Skeletal muscle satellite cell (primary cell): Measurements from ENCODE around the gene DBNL.

ENCODE experiments used
- H3K27me3 ChIP-seq: 2 replicates; pipeline ENCODE4 v1.7.0; 2013; ENCODE audit warnings: low read length; ENCODE audit not compliant: control insufficient read depth, insufficient read depth
- H3K36me3 ChIP-seq: 2 replicates; pipeline ENCODE4 v1.7.0; 2013; ENCODE audit warnings: mild to moderate bottlenecking, control low read depth, low read length; ENCODE audit not compliant: insufficient read depth
- H3K4me1 ChIP-seq: 2 replicates; pipeline ENCODE4 v1.7.0; 2013; ENCODE audit warnings: low read length; ENCODE audit not compliant: control insufficient read depth, insufficient read depth
- H3K4me2 ChIP-seq: 2 replicates; pipeline ENCODE4 v1.7.0; 2013; ENCODE audit warnings: mild to moderate bottlenecking, low read length
- H3K4me3 ChIP-seq: 2 replicates; pipeline ENCODE4 v1.7.0; 2013; ENCODE audit warnings: low read length
- H3K9ac ChIP-seq: 2 replicates; pipeline ENCODE4 v1.7.0; 2013; ENCODE audit warnings: mild to moderate bottlenecking, low read depth, low read length, moderate library complexity
- H3K9me3 ChIP-seq: replicated peaks from 2 replicates; pipeline ENCODE4 v1.7.0; 2013; ENCODE audit warnings: mild to moderate bottlenecking, control low read depth, low read length

DBNL gene

GRCh38 chr7:44076101-44076895 lies 31.8 kb downstream of the DBNL start:
- H3K4me3 ChIP-seq, result no peak overlapping the region
- no peak overlapping the region for H3K4me2 ChIP-seq
- H3K27me3 ChIP-seq, result no peaks in the 10 kb centered on the region
- H3K9me3 ChIP-seq, result no peaks in the 10 kb centered on the region
- peaks cover 54% of the 10 kb centered on the region for H3K36me3 ChIP-seq
- peaks cover 42% of the 10 kb centered on the region for H3K4me1 ChIP-seq
- no peak overlapping the region for H3K9ac ChIP-seq

- Histone ChIP-seq H3K4me2 (no peak overlapping the region), H3K4me1 (peaks cover 39% of the 10 kb centered on the region), H3K9me3 (no peaks in the 10 kb centered on the region), H3K36me3 (peaks cover 54% of the 10 kb centered on the region), H3K9ac (no peak overlapping the region), H3K27me3 (no peaks in the 10 kb centered on the region), H3K4me3 (no peak overlapping the region)
Measured at GRCh38 chr7:44077061-44077460, 32.6 kb downstream of the DBNL start.

GRCh38 chr7:44077681-44078091 lies 33.2 kb downstream of the DBNL start:
- H3K4me2 ChIP-seq, result no peak overlapping the region
- H3K9ac ChIP-seq, result no peak overlapping the region
- H3K9me3 ChIP-seq, result no peaks in the 10 kb centered on the region
- no peaks in the 10 kb centered on the region for H3K27me3 ChIP-seq
- peaks cover 54% of the 10 kb centered on the region for H3K36me3 ChIP-seq
- H3K4me3 ChIP-seq, result no peak overlapping the region
- H3K4me1 ChIP-seq, result peaks cover 32% of the 10 kb centered on the region

DNA sequence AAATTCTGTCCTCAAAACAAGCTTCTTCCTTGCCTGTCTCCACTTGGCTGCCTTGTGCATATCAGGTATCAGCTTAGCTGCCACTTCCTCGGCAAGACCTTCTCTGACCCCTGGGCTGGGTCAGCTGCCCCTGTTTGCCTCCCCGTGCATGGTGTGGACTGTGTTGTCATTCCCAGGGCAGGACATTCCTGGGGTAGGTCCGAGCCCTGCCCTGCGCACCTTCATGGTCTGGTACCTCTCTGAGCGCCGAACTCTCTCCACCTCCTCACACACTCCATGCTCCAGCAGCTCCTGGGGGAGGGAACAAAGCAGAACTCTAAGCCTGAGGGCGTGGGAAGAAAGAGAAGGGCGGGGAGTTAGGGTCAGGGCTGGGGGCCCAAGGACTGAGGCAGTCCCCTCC lies 34.0 kb downstream of the DBNL start:
- Histone ChIP-seq H3K4me3 (no peak overlapping the region), H3K4me1 (peaks cover 28% of the 10 kb centered on the region), H3K27me3 (no peaks in the 10 kb centered on the region), H3K36me3 (peaks cover 50% of the 10 kb centered on the region), H3K4me2 (no peak overlapping the region), H3K9me3 (no peaks in the 10 kb centered on the region), H3K9ac (no peak overlapping the region)

DNA sequence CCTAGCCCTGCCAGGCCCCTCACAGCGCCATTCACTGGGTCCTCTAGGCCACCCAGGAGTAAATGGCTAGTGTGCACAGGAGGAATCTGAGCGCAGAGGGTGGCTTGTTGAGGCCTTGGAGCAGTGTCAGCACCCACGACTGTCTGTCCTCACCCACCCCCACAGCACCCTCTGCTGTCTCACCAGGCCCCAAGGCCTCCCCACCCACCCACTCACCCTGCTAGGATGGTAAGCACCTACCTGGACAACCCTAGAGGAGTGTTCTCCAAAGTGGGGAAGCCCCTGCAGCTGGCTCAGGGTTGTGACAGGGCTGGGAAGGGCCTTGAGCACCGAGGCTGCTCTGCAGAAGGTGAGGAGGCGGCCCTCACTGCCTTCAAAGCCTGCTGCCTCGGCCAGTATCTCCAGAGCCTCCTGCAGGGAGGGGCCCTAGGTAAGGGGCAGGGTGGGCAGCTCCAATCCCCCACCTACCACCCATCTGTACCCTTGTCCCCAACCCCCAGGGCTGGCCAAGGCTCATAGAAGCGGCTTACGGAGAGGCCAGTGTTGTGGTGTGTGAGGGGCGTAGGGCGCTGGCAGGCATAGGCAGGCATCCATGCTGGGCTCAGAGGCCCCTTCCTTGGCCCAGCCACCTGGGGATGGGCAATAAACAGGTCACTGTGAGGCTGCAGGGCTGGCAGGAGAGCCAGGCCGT lies 35.0 kb downstream of the DBNL start:
- Histone ChIP-seq H3K4me2 (no peak overlapping the region), H3K9me3 (no peaks in the 10 kb centered on the region), H3K27me3 (no peaks in the 10 kb centered on the region), H3K4me1 (peaks cover 19% of the 10 kb centered on the region), H3K36me3 (peaks cover 46% of the 10 kb centered on the region), H3K4me3 (no peak overlapping the region), H3K9ac (no peak overlapping the region)

- Histone ChIP-seq H3K9ac (no peak overlapping the region), H3K4me2 (no peak overlapping the region), H3K27me3 (no peaks in the 10 kb centered on the region), H3K36me3 (peaks cover 43% of the 10 kb centered on the region), H3K9me3 (no peaks in the 10 kb centered on the region), H3K4me1 (peaks cover 14% of the 10 kb centered on the region), H3K4me3 (no peak overlapping the region)
Measured at GRCh38 chr7:44080118-44080517, 35.6 kb downstream of the DBNL start.

DNA sequence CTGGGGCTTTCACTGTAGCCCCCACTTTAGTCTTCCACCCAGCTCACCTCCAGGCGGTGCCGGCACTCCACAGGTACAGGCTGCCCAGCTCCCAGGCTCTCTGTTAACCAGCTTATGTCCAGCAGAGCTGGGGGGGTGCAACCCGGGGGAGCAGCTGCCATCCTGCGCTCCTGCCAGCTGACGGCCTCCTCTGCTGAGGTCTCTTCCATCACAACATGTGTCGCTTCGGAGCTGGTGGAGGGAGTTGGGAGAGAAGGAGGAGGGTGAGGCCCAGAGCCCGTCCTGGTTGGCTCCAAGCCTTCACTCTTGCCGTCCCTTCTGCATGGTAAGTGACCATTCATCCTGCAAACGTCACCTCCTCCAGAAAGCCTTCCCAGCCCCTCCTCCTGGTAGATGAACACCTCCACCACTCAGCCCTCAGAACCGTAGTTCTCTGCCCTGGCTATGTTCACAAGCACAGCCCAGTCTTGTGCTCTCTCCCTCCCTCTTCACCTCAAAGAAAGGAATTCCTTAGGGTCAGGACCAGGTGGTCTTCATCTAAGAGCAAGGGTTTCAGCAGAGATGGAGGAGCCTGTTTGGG lies 36.3 kb downstream of the DBNL start:
- H3K4me2 ChIP-seq, result peak overlapping the region; percentile 91
- H3K9ac ChIP-seq, result peak overlapping the region; percentile 5
- H3K4me3 ChIP-seq, result peak overlapping the region; percentile 85
- H3K9me3 ChIP-seq, result no peaks in the 10 kb centered on the region
- no peaks in the 10 kb centered on the region for H3K27me3 ChIP-seq
- H3K4me1 ChIP-seq, result peaks cover 14% of the 10 kb centered on the region
- peaks cover 37% of the 10 kb centered on the region for H3K36me3 ChIP-seq

DNA sequence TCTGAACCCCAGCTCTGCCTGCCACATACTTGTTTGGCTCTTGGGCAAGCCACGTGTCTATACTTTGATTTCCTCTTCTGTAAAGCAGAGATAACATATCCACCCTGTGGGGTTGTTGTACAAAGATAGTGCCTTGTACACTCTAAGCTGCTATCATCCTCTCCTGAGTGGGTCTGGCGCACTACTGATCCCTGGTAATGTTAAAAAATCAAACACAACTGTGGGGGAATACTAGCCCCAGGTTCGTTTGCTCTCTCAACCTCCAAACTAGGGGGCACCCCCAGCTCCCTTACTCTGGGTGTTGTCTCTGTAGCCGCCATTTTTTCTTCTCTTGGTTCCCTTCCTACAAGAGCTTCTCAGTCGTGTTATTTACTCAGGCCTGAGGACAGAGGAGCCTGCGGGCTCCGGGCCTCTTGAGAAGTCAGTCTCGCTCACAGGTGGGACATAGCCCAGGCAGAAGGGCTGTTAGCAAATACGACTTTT lies 36.8 kb downstream of the DBNL start:
- H3K36me3 ChIP-seq, result peaks cover 32% of the 10 kb centered on the region

DNA sequence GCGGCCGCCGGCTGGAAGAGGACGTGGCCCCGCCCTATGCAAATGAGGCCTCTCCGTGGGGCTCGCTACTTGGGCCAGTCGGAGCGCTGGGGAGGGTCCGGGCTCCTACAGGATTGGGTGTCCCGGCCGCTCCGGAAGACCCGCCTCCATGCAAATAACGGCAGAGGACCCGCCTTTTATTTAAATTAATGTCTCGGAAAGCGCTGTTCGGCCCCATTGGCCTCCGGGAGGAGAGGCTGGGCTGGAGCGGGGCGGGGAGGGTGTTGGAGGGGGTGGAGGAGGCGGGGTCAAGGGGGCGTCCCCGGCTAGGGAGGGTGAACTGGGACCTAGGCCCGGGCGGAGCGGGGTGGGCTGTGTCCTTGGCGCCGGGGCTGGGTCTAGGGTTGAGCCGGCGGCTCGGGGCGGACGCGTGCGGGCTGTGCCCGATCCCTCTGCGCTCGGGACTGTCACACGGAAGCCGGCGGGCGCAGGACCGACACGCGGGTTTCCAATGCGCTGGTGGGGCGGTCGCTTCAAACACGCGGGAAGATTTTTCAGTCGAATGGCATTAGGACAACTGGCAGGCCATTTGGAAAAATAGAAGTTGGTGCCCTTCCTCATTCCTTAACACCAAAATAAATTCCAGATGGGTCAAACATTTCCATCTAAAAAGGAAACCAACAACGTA lies 38.2 kb downstream of the DBNL start:
- H3K4me3 ChIP-seq, result peak overlapping the region; percentile 73
- H3K4me1 ChIP-seq, result peaks cover 22% of the 10 kb centered on the region
- H3K36me3 ChIP-seq, result peaks cover 23% of the 10 kb centered on the region
- no peaks in the 10 kb centered on the region for H3K27me3 ChIP-seq
- H3K9ac ChIP-seq, result peak overlapping the region; percentile 86
- H3K4me2 ChIP-seq, result peak overlapping the region; percentile 83
- no peaks in the 10 kb centered on the region for H3K9me3 ChIP-seq

More for the DNA sequence above, 36.8 kb downstream of the DBNL start:
- H3K9ac ChIP-seq, result peak overlapping the region; percentile 5
- no peaks in the 10 kb centered on the region for H3K9me3 ChIP-seq
- H3K4me1 ChIP-seq, result peaks cover 14% of the 10 kb centered on the region
- no peaks in the 10 kb centered on the region for H3K27me3 ChIP-seq
- H3K4me3 ChIP-seq, result peak overlapping the region; percentile 85
- H3K4me2 ChIP-seq, result peak overlapping the region; percentile 91

DNA sequence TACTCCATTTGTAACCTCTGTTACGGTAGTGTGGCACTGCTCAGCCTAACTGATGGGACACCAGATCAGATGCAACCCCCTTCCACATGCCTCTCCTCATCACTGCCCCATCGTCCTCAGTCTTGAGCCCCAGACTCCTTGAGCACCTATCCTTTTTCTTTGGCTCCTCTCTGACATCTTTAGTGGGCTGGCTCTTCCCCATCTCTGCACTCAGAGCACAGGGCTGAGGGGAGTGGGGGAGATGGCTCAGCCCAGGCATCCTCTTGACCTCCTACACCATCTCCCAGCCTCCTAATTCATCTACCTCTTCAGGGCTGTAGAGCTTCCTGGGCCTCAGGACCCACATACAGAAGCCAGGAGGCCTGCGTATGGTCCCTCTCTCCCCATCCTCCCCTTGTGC lies 39.3 kb downstream of the DBNL start:
- H3K36me3 ChIP-seq, result peaks cover 12% of the 10 kb centered on the region
- no peaks in the 10 kb centered on the region for H3K9me3 ChIP-seq
- peaks cover 34% of the 10 kb centered on the region for H3K4me1 ChIP-seq
- H3K27me3 ChIP-seq, result no peaks in the 10 kb centered on the region
- no peak overlapping the region for H3K4me2 ChIP-seq
- no peak overlapping the region for H3K9ac ChIP-seq
- no peak overlapping the region for H3K4me3 ChIP-seq

GRCh38 chr7:44084701-44085100 lies 40.2 kb downstream of the DBNL start:
- H3K4me3 ChIP-seq, result no peak overlapping the region
- H3K36me3 ChIP-seq, result peaks cover 5% of the 10 kb centered on the region
- H3K9ac ChIP-seq, result no peak overlapping the region
- no peak overlapping the region for H3K4me2 ChIP-seq
- no peaks in the 10 kb centered on the region for H3K27me3 ChIP-seq
- peaks cover 41% of the 10 kb centered on the region for H3K4me1 ChIP-seq
- no peaks in the 10 kb centered on the region for H3K9me3 ChIP-seq
